HEK293 (cell line): ENCODE data around the gene PRMT7.
A peak's percentile ranks its signal among the peaks of the same experiment; 100 is the strongest.

Source experiments
- CTCF ChIA-PET: fragments of 350-600 bp; formaldehyde crosslinking; extraction: SDS; loops from one replicate; lab custom pipeline; 2021; ENCODE audit warnings: antibody characterized with exemption; lab: Yijun Ruan, JAX
- POLR2A ChIA-PET: fragments of 300-600 bp; formaldehyde crosslinking; extraction: SDS; loops from one replicate; lab custom pipeline; 2020; ENCODE audit warnings: antibody characterized with exemption, inconsistent platforms; lab: Yijun Ruan, JAX
- H3K27ac ChIP-seq: fragments of 200-500 bp; sonication (Bioruptor generic); 2 replicates; pipeline ENCODE4 v1.5.1; 2014; ENCODE audit warnings: low read depth, low read length, control low read depth, inconsistent platforms; ENCODE audit errors: extremely low read depth
- H3K36me3 ChIP-seq, 2 experiments: fragments of 200-500 bp in 1 of 2; sonication (Bioruptor generic) in 1 of 2; 1 replicate in 1 of 2; 2 replicates in 1 of 2; pipeline ENCODE4 v1.5.1; 2014 to 2017; ENCODE audit warnings: inconsistent platforms in 2 of 2, low read length in 2 of 2; ENCODE audit not compliant: control insufficient read depth in 2 of 2, insufficient read depth in 1 of 2
- H3K4me1 ChIP-seq: fragments of 200-500 bp; sonication (Bioruptor generic); 2 replicates; pipeline ENCODE4 v1.5.1; 2014; ENCODE audit warnings: mild to moderate bottlenecking, low read length, inconsistent platforms; ENCODE audit not compliant: control insufficient read depth, insufficient read depth
- H3K4me3 ChIP-seq: 2 replicates; pipeline ENCODE4 v1.5.1; 2011; ENCODE audit warnings: low read depth, mild to moderate bottlenecking, control low read depth, low read length, moderate library complexity
- H3K9me3 ChIP-seq: fragments of 200-500 bp; sonication (Bioruptor generic); 2 replicates; pipeline ENCODE4 v1.5.1; 2014; ENCODE audit warnings: low read depth, low read length, inconsistent platforms; ENCODE audit not compliant: control insufficient read depth, insufficient read depth
- BCL6B ChIP-seq: fragments of 450-650 bp; formaldehyde crosslinking; IDR thresholded peaks from 2 replicates; pipeline ENCODE4 v1.5.1; 2017; ENCODE audit warnings: missing biosample characterization, missing genetic modification characterization
- GFI1B ChIP-seq: fragments of 450-650 bp; formaldehyde crosslinking; IDR thresholded peaks from 2 replicates; pipeline ENCODE4 v1.5.1; 2016; ENCODE audit warnings: missing biosample characterization, missing genetic modification characterization
- KLF17 ChIP-seq: fragments of 450-650 bp; formaldehyde crosslinking; IDR thresholded peaks from 2 replicates; pipeline ENCODE4 v1.5.1; 2016; ENCODE audit warnings: missing biosample characterization, missing genetic modification characterization
- REPIN1 ChIP-seq: fragments of 450-650 bp; formaldehyde crosslinking; IDR thresholded peaks from 2 replicates; pipeline ENCODE4 v1.5.1; 2017; ENCODE audit warnings: missing biosample characterization, missing genetic modification characterization, low read depth
- SCRT2 ChIP-seq: fragments of 450-650 bp; formaldehyde crosslinking; IDR thresholded peaks from 2 replicates; pipeline ENCODE4 v1.5.1; 2016; ENCODE audit warnings: missing biosample characterization, missing genetic modification characterization
- TSHZ1 ChIP-seq: fragments of 450-650 bp; formaldehyde crosslinking; IDR thresholded peaks from 2 replicates; pipeline ENCODE4 v1.5.1; 2016; ENCODE audit warnings: missing biosample characterization, missing genetic modification characterization, borderline replicate concordance
- YY1 ChIP-seq: fragments of 450-650 bp; formaldehyde crosslinking; IDR thresholded peaks from 2 replicates; pipeline ENCODE4 v1.5.1; 2018; ENCODE audit warnings: missing biosample characterization, missing genetic modification characterization
- ZBTB20 ChIP-seq: fragments of 450-650 bp; formaldehyde crosslinking; IDR thresholded peaks from 2 replicates; pipeline ENCODE4 v1.5.1; 2016; ENCODE audit warnings: missing biosample characterization, missing genetic modification characterization
- ZBTB8A ChIP-seq: fragments of 450-650 bp; formaldehyde crosslinking; IDR thresholded peaks from 2 replicates; pipeline ENCODE4 v1.5.1; 2016; ENCODE audit warnings: missing biosample characterization, missing genetic modification characterization
- ZNF140 ChIP-seq: fragments of 450-650 bp; formaldehyde crosslinking; IDR thresholded peaks from 2 replicates; pipeline ENCODE4 v1.5.1; 2016; ENCODE audit warnings: missing biosample characterization, missing genetic modification characterization
- ZNF155 ChIP-seq: fragments of 450-650 bp; formaldehyde crosslinking; IDR thresholded peaks from 2 replicates; pipeline ENCODE4 v1.5.1; 2016; ENCODE audit warnings: missing biosample characterization, missing genetic modification characterization
- ZNF221 ChIP-seq: fragments of 450-650 bp; formaldehyde crosslinking; IDR thresholded peaks from 2 replicates; pipeline ENCODE4 v1.5.1; 2017; ENCODE audit warnings: missing biosample characterization, missing genetic modification characterization, borderline replicate concordance
- ZNF521 ChIP-seq: fragments of 450-650 bp; formaldehyde crosslinking; IDR thresholded peaks from 2 replicates; pipeline ENCODE4 v1.5.1; 2017; ENCODE audit warnings: missing biosample characterization, mild to moderate bottlenecking, missing genetic modification characterization
- ZNF624 ChIP-seq: fragments of 450-650 bp; formaldehyde crosslinking; IDR thresholded peaks from 2 replicates; pipeline ENCODE4 v1.5.1; 2017; ENCODE audit warnings: missing biosample characterization, missing genetic modification characterization
- ZNF677 ChIP-seq: fragments of 450-650 bp; IDR thresholded peaks from 2 replicates; pipeline ENCODE4 v1.5.0; 2018; ENCODE audit warnings: missing biosample characterization, mild to moderate bottlenecking, missing genetic modification characterization, moderate library complexity
- ZSCAN23 ChIP-seq: fragments of 450-650 bp; formaldehyde crosslinking; IDR thresholded peaks from 2 replicates; pipeline ENCODE4 v1.5.1; 2016; ENCODE audit warnings: missing biosample characterization, missing genetic modification characterization
- ZSCAN30 ChIP-seq: fragments of 450-650 bp; IDR thresholded peaks from 2 replicates; pipeline ENCODE4 v1.5.1; 2018; ENCODE audit warnings: missing biosample characterization, mild to moderate bottlenecking, missing genetic modification characterization, moderate library complexity

PRMT7 gene

GRCh38 chr16:68350813-68351350 lies 40.1 kb downstream of the PRMT7 start:
- Histone ChIP-seq H3K27ac (no peak overlapping the region), H3K36me3 (peaks cover 6 to 98% of the 10 kb centered on the region in 2 experiments; a peak in 2 of 3 replicates)
- TF ChIP-seq ZNF521 (tag by site-specific recombination) (no peak), ZNF221 (tag by site-specific recombination) (no peak), BCL6B (no peak), ZSCAN30 (tag by site-specific recombination) (no peak), REPIN1 (no peak), ZNF624 (tag by site-specific recombination) (no peak)
- TF ChIP-seq, all 188 proteins: peak for 0
- H3K9me3 ChIP-seq: no peaks in the 10 kb centered on the region
- H3K4me1 ChIP-seq: no peaks in the 10 kb centered on the region
- ChIA-PET CTCF (interaction anchor here (0.9 to 1.0 kb wide), 2 partner anchors 22 to 44 kb away, joined by 3 read pairs; no protein-coding TSS in a partner anchor), POLR2A (no interaction called here)
- H3K4me3 ChIP-seq: no peak overlapping the region

GRCh38 chr16:68351463-68351862 lies 40.6 kb downstream of the PRMT7 start:
- Histone ChIP-seq H3K36me3 (peaks cover 6 to 98% of the 10 kb centered on the region in 2 experiments; a peak in 2 of 3 replicates), H3K4me3 (no peak overlapping the region), H3K4me1 (no peaks in the 10 kb centered on the region), H3K9me3 (no peaks in the 10 kb centered on the region), H3K27ac (no peak overlapping the region)
- CTCF ChIA-PET: interaction anchor here (1.0 kb wide), 1 partner anchor 44 kb away, joined by 3 read pairs; no protein-coding TSS in a partner anchor
- POLR2A ChIA-PET: no interaction called here
- no peak for TF ChIP-seq ZNF155 (tag by site-specific recombination)
- no peak for TF ChIP-seq ZBTB20 (tag by site-specific recombination)
- no peak for TF ChIP-seq ZSCAN23
- TF ChIP-seq ZNF140 (tag by site-specific recombination): no peak
- TF ChIP-seq ZBTB8A (tag by site-specific recombination): no peak
- TF ChIP-seq TSHZ1 (tag by site-specific recombination): no peak
- no peak for TF ChIP-seq ZNF677 (tag by site-specific recombination)

- CTCF ChIA-PET: no interaction called here
- POLR2A ChIA-PET: no interaction called here
- peaks cover 6 to 98% of the 10 kb centered on the region in 2 experiments; a peak in 2 of 3 replicates for H3K36me3 ChIP-seq
These were observed 41.2 kb downstream of the PRMT7 start for GRCh38 chr16:68351991-68352431.

More at GRCh38 chr16:68351991-68352431, 41.2 kb downstream of the PRMT7 start:
- H3K4me1 ChIP-seq: no peaks in the 10 kb centered on the region
- no peak overlapping the region for H3K27ac ChIP-seq
- no peak overlapping the region for H3K4me3 ChIP-seq
- peak; percentile 43; the same call in 1 of the 2 replicates for TF ChIP-seq KLF17 (tag by site-specific recombination)
- TF ChIP-seq GFI1B (tag by site-specific recombination): no peak
- peak; percentile 49; the same call in 1 of the 2 replicates for TF ChIP-seq SCRT2 (tag by site-specific recombination)
- no peak for TF ChIP-seq YY1 (tag by site-specific recombination)
- no peaks in the 10 kb centered on the region for H3K9me3 ChIP-seq
